K562 (cell line): Measurements from ENCODE around the gene SMURF1. TPM values are rescaled to one million over a fixed set of nuclear protein-coding genes. Genes with fewer than 3 reads are reported as not detected.

Experiments
- ATAC-seq: fragments of 200-7000 bp; cut with Tn5 transposase; 3 replicates; pipeline ENCODE4 v1.9.1; 2020; ENCODE audit warnings: moderate library complexity
- BruUV-seq: library from RNA; stranded (reverse); fragments of 400-500 nt; replicated peaks from 2 replicates; lab custom pipeline; 2021; lab: Mats Ljungman, UMichigan
- CTCF ChIA-PET: fragments of 300-600 bp; formaldehyde crosslinking; extraction: SDS; loops from one replicate; lab custom pipeline; 2021; ENCODE audit warnings: low intra/inter-chr PET ratio; lab: Yijun Ruan, JAX
- POLR2A ChIA-PET: fragments of 300-600, 350-650 bp; sonication (Branson Sonifier 250); formaldehyde crosslinking; extraction: SDS; loops from one replicate; lab custom pipeline; 2021; ENCODE audit warnings: antibody characterized with exemption, inconsistent platforms; lab: Yijun Ruan, JAX
- DNase-seq, 4 experiments: peaks; one replicate each; pipeline versions ENCODE4 v3.0.0 to v3.0.0-alpha.2; 2011 to 2018; ENCODE audit warnings: low spot score in 3 of 4, mixed read lengths in 3 of 4; ENCODE audit errors: extremely low read depth in 1 of 4
- FAIRE-seq: peaks from 2 replicates; lab custom pipeline; 2011; peaks lifted over from hg19 to GRCh38; lab: Jason Lieb, UNC
- H2AFZ ChIP-seq: 2 replicates; pipeline ENCODE4 v1.6.0; 2011; ENCODE audit warnings: low read depth, low read length, control low read depth, inconsistent platforms
- H3K27ac ChIP-seq: fragments of 200-600 bp; 3 replicates; pipeline ENCODE4 v1.8.0; 2011; ENCODE audit warnings: low read depth, mild to moderate bottlenecking, control low read depth, inconsistent platforms, low read length, moderate library complexity, mixed read lengths; ENCODE audit errors: extremely low read depth
- H3K27me3 ChIP-seq, 2 experiments: fragments of 300-600 bp in 1 of 2; 2 replicates in 1 of 2; 3 replicates in 1 of 2; pipeline versions ENCODE4 v1.6.0 to v1.8.0; 2011; ENCODE audit warnings: inconsistent platforms in 2 of 2, low read length in 2 of 2, mild to moderate bottlenecking in 1 of 2, mixed read lengths in 1 of 2, moderate library complexity in 1 of 2; ENCODE audit not compliant: control insufficient read depth in 2 of 2, insufficient read depth in 2 of 2
- H3K36me3 ChIP-seq: fragments of 300-600 bp; 3 replicates; pipeline ENCODE4 v1.8.0; 2011; ENCODE audit warnings: mild to moderate bottlenecking, low read length, inconsistent platforms; ENCODE audit not compliant: control insufficient read depth, insufficient read depth
- H3K4me1 ChIP-seq, 2 experiments: fragments of 200-600 bp in 1 of 2; replicated peaks in 1 of 2; 2 replicates in 1 of 2; 3 replicates in 1 of 2; pipeline versions ENCODE4 v1.5.1 to v1.8.0; 2011; ENCODE audit warnings: inconsistent platforms in 2 of 2, low read length in 2 of 2, mild to moderate bottlenecking in 1 of 2, mixed read lengths in 1 of 2, moderate library complexity in 1 of 2; ENCODE audit not compliant: control insufficient read depth in 2 of 2, insufficient read depth in 2 of 2
- H3K4me2 ChIP-seq: 2 replicates; pipeline ENCODE4 v1.6.1; 2011; ENCODE audit warnings: low read length, control low read depth, inconsistent platforms, mixed read lengths; ENCODE audit not compliant: insufficient read depth
- H3K4me3 ChIP-seq: fragments of 200-600 bp; sonication (generic), shearing (Covaris generic); 2 replicates; pipeline ENCODE4 v1.5.1; 2016; ENCODE audit warnings: control low read depth, inconsistent platforms
- H3K79me2 ChIP-seq: fragments of 200-600 bp; 3 replicates; pipeline ENCODE4 v1.8.0; 2011; ENCODE audit warnings: low read length, inconsistent platforms; ENCODE audit not compliant: control insufficient read depth, insufficient read depth
- H3K9ac ChIP-seq, 2 experiments: 2 replicates each; pipeline versions ENCODE4 v1.6.0 to v1.6.1; 2011; ENCODE audit warnings: low read depth in 2 of 2, low read length in 2 of 2, control low read depth in 1 of 2, inconsistent platforms in 1 of 2, mild to moderate bottlenecking in 1 of 2, mixed read lengths in 1 of 2; ENCODE audit not compliant: insufficient read depth in 1 of 2
- H3K9me1 ChIP-seq: one replicate; pipeline ENCODE4 v1.6.0; 2011; ENCODE audit warnings: inconsistent platforms, mild to moderate bottlenecking, low read length, moderate library complexity; ENCODE audit not compliant: control insufficient read depth, insufficient read depth
- H3K9me3 ChIP-seq: replicated peaks from 2 replicates; pipeline ENCODE4 v1.5.1; 2011; ENCODE audit warnings: low read depth, low read length, inconsistent platforms; ENCODE audit not compliant: control insufficient read depth, insufficient read depth
- H4K20me1 ChIP-seq: replicated peaks from 2 replicates; pipeline ENCODE4 v1.6.1; 2011; ENCODE audit warnings: low read length, inconsistent platforms, mixed read lengths; ENCODE audit not compliant: control insufficient read depth, insufficient read depth
- CEBPB ChIP-seq: fragments of 450-650 bp; IDR thresholded peaks from 2 replicates; pipeline ENCODE4 v1.6.1; 2016; ENCODE audit warnings: missing genetic modification characterization, missing compliant biosample characterization
- FIP1L1 ChIP-seq: fragments of 200-400 bp; formaldehyde crosslinking; IDR thresholded peaks from 2 replicates; pipeline ENCODE4 v1.6.1; 2018; ENCODE audit warnings: mild to moderate bottlenecking, low read depth, low read length; ENCODE audit not compliant: poor library complexity, severe bottlenecking
- HDAC2 ChIP-seq: fragments of 450-650 bp; IDR thresholded peaks from 2 replicates; pipeline ENCODE4 v1.6.1; 2016; ENCODE audit warnings: mild to moderate bottlenecking
- NCOA4 ChIP-seq: fragments of 450-650 bp; IDR thresholded peaks from 2 replicates; pipeline ENCODE4 v1.6.1; 2018; ENCODE audit warnings: mild to moderate bottlenecking; ENCODE audit not compliant: partially characterized antibody
- OTX1 ChIP-seq: fragments of 450-650 bp; formaldehyde crosslinking; IDR thresholded peaks from 2 replicates; pipeline ENCODE4 v1.4.0; 2022; ENCODE audit warnings: mild to moderate bottlenecking
- RERE ChIP-seq: sonication (generic); formaldehyde crosslinking; IDR thresholded peaks from 2 replicates; pipeline ENCODE4 v1.8.0; 2023; ENCODE audit warnings: missing genetic modification reagents, mild to moderate bottlenecking, borderline replicate concordance
- SLC30A9 ChIP-seq: fragments of 250-450 bp; sonication (Bioruptor Pico); IDR thresholded peaks from 2 replicates; pipeline ENCODE4 v1.8.0; 2022; ENCODE audit warnings: mild to moderate bottlenecking, moderate library complexity
- U2AF2 ChIP-seq: fragments of 200-400 bp; formaldehyde crosslinking; optimal IDR thresholded peaks from 2 replicates; pipeline ENCODE3; 2017; ENCODE audit warnings: low read depth, mild to moderate bottlenecking, low read length
- WGBS: fragments of 100-300 bp; shearing (Covaris generic); methylation state at CpG from one replicate; pipeline ENCODE4 v1.1.6; 2016; ENCODE audit warnings: low coverage, mixed read lengths; ENCODE audit not compliant: insufficient coverage; ENCODE audit errors: missing lambda C conversion rate; 5-methylcytosine and 5-hydroxymethylcytosine counted together
- in situ Hi-C: fragments of 300-500 bp; cut with MboI; formaldehyde crosslinking; loops from 4 replicates; pipeline ENCODE4 v1.15.0; 2018; ENCODE audit warnings: inconsistent platforms, mixed read lengths
- intact Hi-C: fragments of 100-400 bp; cut with micrococcal nuclease; formaldehyde crosslinking; loops from 2 replicates; pipeline ENCODE4 v1.14.2; 2022
- polyA plus RNA-seq, 8 experiments: library from polyadenylated mRNA; depleted of rRNA in 4 of 8; stranded (reverse) in 5 of 8; unstranded in 3 of 8; fragments of >200 nt; fragmentation: Nextera tagmentation in 2 of 8; fragmentation: Illumina TruSeq in 1 of 8; extraction: Ambion mirVana in 2 of 8; extraction: Trizol in 1 of 8; gene quantifications; 2 replicates each; pipeline versions ENCODE4 v1.2.1 to v1.2.3, GENCODE V29; 2011 to 2014; ENCODE audit warnings: inconsistent platforms in 1 of 8, missing spikeins in 1 of 8
- total RNA-seq, 7 experiments: library from RNA; depleted of rRNA in 6 of 7; stranded (reverse); fragments of >200 nt in 6 of 7; fragmentation: Illumina TruSeq in 2 of 7; extraction: Trizol in 2 of 7; gene quantifications; 2 replicates each; pipeline versions ENCODE4 v1.2.1 to v1.2.3, GENCODE V29; 2011 to 2021; ENCODE audit warnings: low replicate concordance in 1 of 7
- TF ChIP-seq, protein P1 (sequence below): sonication (generic); formaldehyde crosslinking; IDR thresholded peaks from 2 replicates; pipeline ENCODE4 v1.8.1; 2023; ENCODE audit warnings: mild to moderate bottlenecking, missing genetic modification reagents

Gene SMURF1
- total and polyA plus RNA-seq, 9 of the 15 experiments (the other 6 are each of a cell fraction or from before 2014, with no cell fraction given) = 1.0 to 20.1 (median 12.6) TPM

- in situ Hi-C loops = no loop called here
- no peak overlapping the region for H3K9ac ChIP-seq
- no peaks in the 10 kb centered on the region for H3K79me2 ChIP-seq
- FAIRE-seq (no peak), ATAC-seq (no peak), DNase-seq (no peak)
- whole genome bisulfite sequencing = 93% methylated on average over 7 of the region's 7 CpGs
- no peak overlapping the region for H3K27ac ChIP-seq
- no peaks in the 10 kb centered on the region for H3K9me3 ChIP-seq
- no peak overlapping the region for H3K4me2 ChIP-seq
- peaks cover 86% of the 10 kb centered on the region; the same call in 2 of the 3 replicates for H3K36me3 ChIP-seq
- H3K27me3 ChIP-seq = no peaks in the 10 kb centered on the region
- POLR2A ChIA-PET = interaction anchor here (0.6 to 2.7 kb wide), 4 partner anchors 11 to 77 kb away, joined by 3 to 6 read pairs (median 4); no protein-coding TSS in a partner anchor
- no TSS peak for BruUV-seq
- no peak overlapping the region for H3K4me3 ChIP-seq
- no peak overlapping the region for H2AFZ ChIP-seq
- TF ChIP-seq CEBPB (tag) (no peak), HDAC2 (no peak), U2AF2 (no peak), RERE (CRISPR knock-in tag) (no peak), SLC30A9 (no peak), NCOA4 (no peak), FIP1L1 (no peak), OTX1 (CRISPR knock-in tag) (no peak)
- TF ChIP-seq, protein P1, sequence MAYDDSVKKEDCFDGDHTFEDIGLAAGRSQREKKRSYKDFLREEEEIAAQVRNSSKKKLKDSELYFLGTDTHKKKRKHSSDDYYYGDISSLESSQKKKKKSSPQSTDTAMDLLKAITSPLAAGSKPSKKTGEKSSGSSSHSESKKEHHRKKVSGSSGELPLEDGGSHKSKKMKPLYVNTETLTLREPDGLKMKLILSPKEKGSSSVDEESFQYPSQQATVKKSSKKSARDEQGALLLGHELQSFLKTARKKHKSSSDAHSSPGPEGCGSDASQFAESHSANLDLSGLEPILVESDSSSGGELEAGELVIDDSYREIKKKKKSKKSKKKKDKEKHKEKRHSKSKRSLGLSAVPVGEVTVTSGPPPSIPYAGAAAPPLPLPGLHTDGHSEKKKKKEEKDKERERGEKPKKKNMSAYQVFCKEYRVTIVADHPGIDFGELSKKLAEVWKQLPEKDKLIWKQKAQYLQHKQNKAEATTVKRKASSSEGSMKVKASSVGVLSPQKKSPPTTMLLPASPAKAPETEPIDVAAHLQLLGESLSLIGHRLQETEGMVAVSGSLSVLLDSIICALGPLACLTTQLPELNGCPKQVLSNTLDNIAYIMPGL (CRISPR knock-in tag) = no peak
- CTCF ChIA-PET = no interaction called here
- no peaks in the 10 kb centered on the region for H3K9me1 ChIP-seq
- no peaks in the 10 kb centered on the region; a peak in 1 of 5 replicates for H3K4me1 ChIP-seq
- H4K20me1 ChIP-seq = no peaks in the 10 kb centered on the region
- intact Hi-C loops = no loop called here
These were observed 112.4 kb downstream of the SMURF1 start for GRCh38 chr7:99031496-99031895.
